Measurements from ENCODE around the gene GGNBP2. TPM values are rescaled to one million over a fixed set of nuclear protein-coding genes. Genes with fewer than 3 reads are reported as not detected.

GGNBP2 gene
- polyA plus RNA-seq, 1 of the 3 experiments (the other 2 are of a cell fraction): 79.3 TPM

DNA sequence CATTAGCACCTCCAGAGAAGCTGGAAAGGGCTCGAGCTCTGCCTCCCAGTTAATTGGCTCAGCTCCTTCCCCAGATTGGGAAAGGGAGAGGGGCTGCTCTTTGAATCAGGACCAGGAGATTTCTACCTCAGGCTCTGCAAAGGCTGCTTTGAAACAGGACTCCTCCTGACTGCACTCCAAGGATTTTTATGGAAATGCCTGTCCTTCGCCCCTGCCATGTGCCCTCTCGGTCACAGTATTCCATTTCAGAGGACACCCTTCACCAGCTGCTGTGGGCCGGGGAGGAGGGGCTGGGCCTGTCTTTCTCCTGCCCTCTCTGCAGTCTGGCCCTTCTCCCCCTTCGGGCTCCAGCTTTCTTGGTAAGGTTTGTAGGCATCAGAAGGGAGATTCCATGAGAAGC, 70.2 kb downstream of the GGNBP2 start:
- H3K9me2 ChIP-seq: no peaks in the 10 kb centered on the region
- no peak overlapping the region for H3K27ac ChIP-seq (ENCODE audit: low read depth in 2 of 2, low read length in 1 of 2)
- CTCF ChIA-PET: interaction anchor here (2.0 to 8.2 kb wide), 5 partner anchors 9 to 433 kb away, joined by 5 to 50 read pairs (median 15); partner anchors contain the start of gene MRM1
- no peaks in the 10 kb centered on the region for H3K9me3 ChIP-seq
- WGBS (ENCODE audit: low lambda C conversion rate): 100% methylated on average over 2 of the region's 5 CpGs
- peaks cover 2% of the 10 kb centered on the region for H3F3A ChIP-seq (replicated peaks; ENCODE audit: insufficient read depth)
- H2AFZ ChIP-seq (ENCODE audit: low read depth): no peak overlapping the region
- no peaks in the 10 kb centered on the region for H4K20me1 ChIP-seq (ENCODE audit: insufficient read depth)
- no peaks in the 10 kb centered on the region for H3K36me3 ChIP-seq (replicated peaks in 1 of 2; ENCODE audit: control insufficient read depth in 1 of 2, insufficient read depth in 2 of 2, low read length in 1 of 2)
- no peaks in the 10 kb centered on the region for H3K4me1 ChIP-seq (ENCODE audit: control insufficient read depth in 1 of 2, insufficient read depth in 2 of 2, low read depth in 1 of 2, low read length in 1 of 2)
- no peaks in the 10 kb centered on the region for H3K79me2 ChIP-seq (ENCODE audit: insufficient read depth)
- H3K4me3 ChIP-seq (ENCODE audit: low read depth in 2 of 2, low read length in 1 of 2): no peak overlapping the region
- H3K27me3 ChIP-seq (ENCODE audit: insufficient read depth): no peaks in the 10 kb centered on the region
- H3K4me2 ChIP-seq: no peak overlapping the region
- no peak for DNase-seq
- H3K9ac ChIP-seq: no peak overlapping the region
- TF ChIP-seq GATA2 (CRISPR knock-in tag; IDR thresholded peaks at IDR 0.05) (no peak), RCOR1 (IDR thresholded peaks at IDR 0.05; ENCODE audit: low read length) (no peak), NRF1 (IDR thresholded peaks at IDR 0.05; ENCODE audit: low read depth, low read length) (no peak), MXI1 (IDR thresholded peaks at IDR 0.05; ENCODE audit: low read depth, low read length) (no peak)
- TF ChIP-seq, protein P1, sequence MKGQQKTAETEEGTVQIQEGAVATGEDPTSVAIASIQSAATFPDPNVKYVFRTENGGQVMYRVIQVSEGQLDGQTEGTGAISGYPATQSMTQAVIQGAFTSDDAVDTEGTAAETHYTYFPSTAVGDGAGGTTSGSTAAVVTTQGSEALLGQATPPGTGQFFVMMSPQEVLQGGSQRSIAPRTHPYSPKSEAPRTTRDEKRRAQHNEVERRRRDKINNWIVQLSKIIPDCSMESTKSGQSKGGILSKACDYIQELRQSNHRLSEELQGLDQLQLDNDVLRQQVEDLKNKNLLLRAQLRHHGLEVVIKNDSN (IDR thresholded peaks at IDR 0.05; ENCODE audit: borderline replicate concordance, low read depth): no peak
- TF ChIP-seq, protein P2, sequence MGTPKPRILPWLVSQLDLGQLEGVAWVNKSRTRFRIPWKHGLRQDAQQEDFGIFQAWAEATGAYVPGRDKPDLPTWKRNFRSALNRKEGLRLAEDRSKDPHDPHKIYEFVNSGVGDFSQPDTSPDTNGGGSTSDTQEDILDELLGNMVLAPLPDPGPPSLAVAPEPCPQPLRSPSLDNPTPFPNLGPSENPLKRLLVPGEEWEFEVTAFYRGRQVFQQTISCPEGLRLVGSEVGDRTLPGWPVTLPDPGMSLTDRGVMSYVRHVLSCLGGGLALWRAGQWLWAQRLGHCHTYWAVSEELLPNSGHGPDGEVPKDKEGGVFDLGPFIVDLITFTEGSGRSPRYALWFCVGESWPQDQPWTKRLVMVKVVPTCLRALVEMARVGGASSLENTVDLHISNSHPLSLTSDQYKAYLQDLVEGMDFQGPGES (IDR thresholded peaks at IDR 0.05; ENCODE audit: low read depth, low read length): no peak
- POLR2A ChIA-PET: no interaction called here

DNA sequence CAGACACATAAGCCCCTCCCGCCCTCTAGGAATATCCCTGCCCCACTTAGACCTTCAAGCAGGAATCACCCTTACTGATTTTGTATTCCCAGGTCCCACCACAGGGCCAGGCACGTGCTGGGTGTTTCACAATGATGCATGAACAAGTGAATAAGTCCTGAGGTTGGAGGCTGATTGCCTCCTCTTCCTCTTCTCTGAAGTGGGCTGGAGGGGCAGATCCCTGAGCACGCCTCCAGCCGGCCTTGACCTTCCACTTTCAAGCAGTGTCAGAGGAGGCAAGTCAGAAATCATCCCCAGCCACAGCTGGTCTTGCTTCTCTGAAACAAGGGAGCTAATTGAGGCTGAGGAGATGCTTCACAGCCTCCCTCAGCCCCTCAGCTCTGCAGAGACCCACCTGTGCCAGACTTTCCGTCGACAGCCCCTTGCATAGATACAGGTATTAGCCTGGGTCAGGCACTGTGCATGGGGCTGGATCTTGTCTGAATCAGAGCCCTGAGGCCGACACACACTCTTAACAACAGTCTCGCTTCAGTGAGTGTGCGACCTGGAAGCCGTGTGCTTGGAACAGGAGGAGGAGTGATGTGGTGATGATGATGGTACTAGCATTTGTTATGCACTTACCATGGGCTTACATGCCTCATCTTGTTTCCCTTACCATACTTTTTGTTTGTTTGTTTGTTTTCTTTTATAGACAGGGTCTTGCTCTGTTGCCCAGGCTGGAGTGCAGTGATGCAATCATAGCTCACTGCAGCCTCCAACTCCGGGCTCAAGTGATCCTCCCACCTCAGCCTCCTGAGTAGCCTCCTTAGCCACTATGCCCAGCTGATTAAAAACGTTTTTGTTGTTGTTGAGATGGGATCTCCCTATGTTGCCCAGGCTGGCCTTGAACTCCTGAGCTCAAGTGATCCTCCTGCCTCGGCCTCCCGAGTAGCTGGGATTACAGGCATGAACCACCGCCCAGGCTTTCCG, 71.6 kb downstream of the GGNBP2 start:
- H3K4me2 ChIP-seq: no peak overlapping the region
- H3F3A ChIP-seq (replicated peaks; ENCODE audit: insufficient read depth): no peaks in the 10 kb centered on the region
- no peak overlapping the region for H3K4me3 ChIP-seq (ENCODE audit: low read depth in 2 of 2, low read length in 1 of 2)
- no peaks in the 10 kb centered on the region for H3K79me2 ChIP-seq (ENCODE audit: insufficient read depth)
- ChIA-PET CTCF (interaction anchor here (0.6 to 8.2 kb wide), 9 partner anchors 10 to 781 kb away, joined by 3 to 50 read pairs (median 6); no protein-coding TSS in a partner anchor), POLR2A (no interaction called here)
- H2AFZ ChIP-seq (ENCODE audit: low read depth): no peak overlapping the region
- no peaks in the 10 kb centered on the region for H3K27me3 ChIP-seq (ENCODE audit: insufficient read depth)
- no peaks in the 10 kb centered on the region for H3K36me3 ChIP-seq (replicated peaks in 1 of 2; ENCODE audit: control insufficient read depth in 1 of 2, insufficient read depth in 2 of 2, low read length in 1 of 2)
- no peaks in the 10 kb centered on the region for H3K4me1 ChIP-seq (ENCODE audit: control insufficient read depth in 1 of 2, insufficient read depth in 2 of 2, low read depth in 1 of 2, low read length in 1 of 2)
- no peak for DNase-seq
- H3K9me3 ChIP-seq: no peaks in the 10 kb centered on the region
- 82% methylated on average over 16 of the region's 16 CpGs for WGBS (ENCODE audit: low lambda C conversion rate)
- H3K27ac ChIP-seq (ENCODE audit: low read depth in 2 of 2, low read length in 1 of 2): no peak overlapping the region
- no peaks in the 10 kb centered on the region for H3K9me2 ChIP-seq
- no peaks in the 10 kb centered on the region for H4K20me1 ChIP-seq (ENCODE audit: insufficient read depth)
- TF ChIP-seq, protein P3, sequence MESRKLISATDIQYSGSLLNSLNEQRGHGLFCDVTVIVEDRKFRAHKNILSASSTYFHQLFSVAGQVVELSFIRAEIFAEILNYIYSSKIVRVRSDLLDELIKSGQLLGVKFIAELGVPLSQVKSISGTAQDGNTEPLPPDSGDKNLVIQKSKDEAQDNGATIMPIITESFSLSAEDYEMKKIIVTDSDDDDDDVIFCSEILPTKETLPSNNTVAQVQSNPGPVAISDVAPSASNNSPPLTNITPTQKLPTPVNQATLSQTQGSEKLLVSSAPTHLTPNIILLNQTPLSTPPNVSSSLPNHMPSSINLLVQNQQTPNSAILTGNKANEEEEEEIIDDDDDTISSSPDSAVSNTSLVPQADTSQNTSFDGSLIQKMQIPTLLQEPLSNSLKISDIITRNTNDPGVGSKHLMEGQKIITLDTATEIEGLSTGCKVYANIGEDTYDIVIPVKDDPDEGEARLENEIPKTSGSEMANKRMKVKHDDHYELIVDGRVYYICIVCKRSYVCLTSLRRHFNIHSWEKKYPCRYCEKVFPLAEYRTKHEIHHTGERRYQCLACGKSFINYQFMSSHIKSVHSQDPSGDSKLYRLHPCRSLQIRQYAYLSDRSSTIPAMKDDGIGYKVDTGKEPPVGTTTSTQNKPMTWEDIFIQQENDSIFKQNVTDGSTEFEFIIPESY (IDR thresholded peaks at IDR 0.05; ENCODE audit: borderline replicate concordance, low read depth): no peak
- no peak for TF ChIP-seq NRF1 (IDR thresholded peaks at IDR 0.05; ENCODE audit: low read depth, low read length)
- TF ChIP-seq TAF1 (IDR thresholded peaks at IDR 0.05; ENCODE audit: borderline replicate concordance, low read depth, low read length): no peak
- no peak for TF ChIP-seq EZH2phosphoT487 (IDR thresholded peaks at IDR 0.05; ENCODE audit: borderline replicate concordance, low read depth)
- no peak for TF ChIP-seq YY1 (IDR thresholded peaks at IDR 0.05; ENCODE audit: low read depth)
- no peak for TF ChIP-seq RAD21 (IDR thresholded peaks at IDR 0.05; ENCODE audit: low read length)
- TF ChIP-seq, protein P2 (IDR thresholded peaks at IDR 0.05; ENCODE audit: low read depth, low read length): no peak
- H3K9ac ChIP-seq: no peak overlapping the region
